ENCODE measurements around the gene MOB3A. TPM values are rescaled to one million over a fixed set of nuclear protein-coding genes. Genes with fewer than 3 reads are reported as not detected.

Gene MOB3A
- total and polyA plus RNA-seq, 2 of the 13 experiments (the other 11 are each of a cell fraction or from before 2014, with no cell fraction given), result 3.5 to 17.8 TPM

- TF ChIP-seq CSRNP1 (CRISPR knock-in tag; IDR thresholded peaks at IDR 0.05) (peak; percentile 81; the same call in 1 of the 2 replicates), PAX8 (CRISPR knock-in tag; IDR thresholded peaks at IDR 0.05; ENCODE audit: borderline replicate concordance) (no peak), GPBP1L1 (CRISPR knock-in tag; IDR thresholded peaks at IDR 0.05) (no peak), KIAA2018 (CRISPR knock-in tag; IDR thresholded peaks at IDR 0.05; ENCODE audit: borderline replicate concordance) (0 out of 2 replicates have a peak, but pooled peaks have one; percentile 45), TFDP1 (CRISPR knock-in tag; IDR thresholded peaks at IDR 0.05; ENCODE audit: borderline replicate concordance) (peak; percentile 31; the same call in 1 of the 2 replicates), RFX5 (IDR thresholded peaks at IDR 0.05; ENCODE audit: low read depth, low read length) (no peak), ZNF451 (CRISPR knock-in tag; IDR thresholded peaks at IDR 0.05) (0 out of 2 replicates have a peak, but pooled peaks have one; percentile 20), POLR2A (IDR thresholded peaks at IDR 0.05; ENCODE audit: insufficient read depth in 1 of 2, low read depth in 2 of 2, low read length in 2 of 2) (peak in 1 of 2 experiments; percentile 13; a peak in 1 of 4 replicates), ZNF235 (CRISPR knock-in tag; IDR thresholded peaks at IDR 0.05; ENCODE audit: borderline replicate concordance) (peak; percentile 23; the same call in 1 of the 2 replicates), ZNF629 (CRISPR knock-in tag; conservative IDR thresholded peaks at IDR 0.05) (no peak), NBN (conservative IDR thresholded peaks at IDR 0.05) (no peak), ZNF558 (CRISPR knock-in tag; IDR thresholded peaks at IDR 0.05; ENCODE audit: borderline replicate concordance) (0 out of 2 replicates have a peak, but pooled peaks have one; percentile 54), NFE2L2 (IDR thresholded peaks at IDR 0.05; ENCODE audit: low read length) (no peak), ZNF496 (CRISPR knock-in tag; IDR thresholded peaks at IDR 0.05; ENCODE audit: insufficient replicate concordance) (no peak), ELF3 (CRISPR knock-in tag; IDR thresholded peaks at IDR 0.05) (peak; percentile 20; the same call in 1 of the 2 replicates), ZNF333 (CRISPR knock-in tag; IDR thresholded peaks at IDR 0.05; ENCODE audit: borderline replicate concordance) (peak; percentile 19; the same call in 1 of the 2 replicates)
Observed at GRCh38 chr19:2051773-2052704, 44.1 kb downstream of the MOB3A start (continued).

All from HepG2 (cell line).